OCI-LY7 (cell line): Measurements from ENCODE around the gene PTPRCAP. TPM values are rescaled to one million over a fixed set of nuclear protein-coding genes. Genes with fewer than 3 reads are reported as not detected.

Experiments
- BruUV-seq: library from RNA; stranded (reverse); fragments of 400-500 nt; replicated peaks from 2 replicates; lab custom pipeline; 2021; lab: Mats Ljungman, UMichigan
- CTCF ChIA-PET: fragments of 300-600 bp; sonication (Branson Sonifier 250); formaldehyde crosslinking; loops from one replicate; lab custom pipeline; 2022; ENCODE audit warnings: antibody characterized with exemption; ENCODE audit not compliant: unreplicated experiment; lab: Charles Lee
- POLR2A ChIA-PET: fragments of 300-600 bp; sonication (Branson Sonifier 250); formaldehyde crosslinking; loops from one replicate; lab custom pipeline; 2022; ENCODE audit warnings: antibody characterized with exemption; lab: Charles Lee
- DNase-seq: peaks from one replicate; pipeline ENCODE4 v3.0.0-alpha.2; 2015; ENCODE audit warnings: low spot score
- H2AFZ ChIP-seq: fragments of 200-600 bp; sonication (generic), shearing (Covaris generic); 2 replicates; pipeline ENCODE4 v1.6.1; 2014; ENCODE audit warnings: mild to moderate bottlenecking, antibody characterized with exemption, low read length, moderate library complexity
- H3K27ac ChIP-seq: fragments of 200-600 bp; sonication (generic); 2 replicates; pipeline ENCODE4 v1.5.1; 2014; ENCODE audit warnings: mixed run types, low read depth, mild to moderate bottlenecking, moderate library complexity, low read length, inconsistent platforms; ENCODE audit not compliant: poor library complexity, severe bottlenecking
- H3K36me3 ChIP-seq: fragments of 200-600 bp; sonication (generic); 2 replicates; pipeline ENCODE4 v1.6.1; 2014; ENCODE audit warnings: mild to moderate bottlenecking, antibody characterized with exemption, low read length, moderate library complexity, mixed read lengths; ENCODE audit not compliant: insufficient read depth
- H3K4me1 ChIP-seq: fragments of 200-600 bp; sonication (generic); 2 replicates; pipeline ENCODE4 v1.5.1; 2014; ENCODE audit warnings: mild to moderate bottlenecking, low read length; ENCODE audit not compliant: insufficient read depth, poor library complexity, severe bottlenecking
- H3K4me2 ChIP-seq: fragments of 200-600 bp; sonication (generic); 2 replicates; pipeline ENCODE4 v1.6.1; 2014; ENCODE audit warnings: mild to moderate bottlenecking, low read length
- H3K4me3 ChIP-seq: fragments of 200-600 bp; sonication (generic); 2 replicates; pipeline ENCODE4 v1.5.1; 2014; ENCODE audit warnings: mild to moderate bottlenecking, low read depth, low read length; ENCODE audit not compliant: poor library complexity, severe bottlenecking
- H3K79me2 ChIP-seq: fragments of 200-600 bp; sonication (generic); 2 replicates; pipeline ENCODE4 v1.6.1; 2016; ENCODE audit warnings: low read depth, mild to moderate bottlenecking, low read length, moderate library complexity, mixed read lengths; ENCODE audit not compliant: insufficient read depth
- H3K9me2 ChIP-seq: fragments of 200-600 bp; sonication (generic); 2 replicates; pipeline ENCODE4 v1.6.1; 2016; ENCODE audit warnings: mild to moderate bottlenecking, low read length, mixed read lengths; ENCODE audit not compliant: insufficient read depth
- H3K9me3 ChIP-seq: fragments of 200-600 bp; sonication (generic); 2 replicates; pipeline ENCODE4 v1.6.1; 2014; ENCODE audit warnings: mild to moderate bottlenecking, mixed run types, low read length, mixed read lengths
- H4K20me1 ChIP-seq: fragments of 200-600 bp; sonication (generic); 2 replicates; pipeline ENCODE4 v1.6.1; 2014; ENCODE audit warnings: mild to moderate bottlenecking, antibody characterized with exemption, low read length, moderate library complexity, mixed read lengths; ENCODE audit not compliant: insufficient read depth
- CTCF ChIP-seq: fragments of 200-600 bp; sonication (generic); conservative IDR thresholded peaks from 2 replicates; pipeline ENCODE4 v1.5.1; 2014; ENCODE audit warnings: mild to moderate bottlenecking, antibody characterized with exemption, low read length, moderate library complexity, mixed read lengths
- EZH2phosphoT487 ChIP-seq: fragments of 200-600 bp; sonication (generic); IDR thresholded peaks from 2 replicates; pipeline ENCODE4 v1.6.1; 2018; ENCODE audit warnings: low read depth, borderline replicate concordance, mild to moderate bottlenecking, mixed run types, antibody characterized with exemption, low read length, moderate library complexity, mixed read lengths
- intact Hi-C: fragments of 100-400 bp; cut with micrococcal nuclease; formaldehyde crosslinking; loops from one replicate; pipeline ENCODE4 v1.10.0; 2022; ENCODE audit not compliant: unreplicated experiment
- total RNA-seq, 2 experiments: library from RNA; depleted of rRNA in 1 of 2; stranded (reverse); fragments of >200 nt in 1 of 2; shearing (Covaris generic) in 1 of 2; gene quantifications; 2 replicates each; pipeline ENCODE4 v1.2.3, GENCODE V29; 2014 to 2022

Gene PTPRCAP
- total RNA-seq, 2 experiments from 2014 or later: 129 to 212 TPM

GRCh38 chr11:67410984-67411784 is 26.3 kb downstream of the PTPRCAP start:
- Histone ChIP-seq H3K9me2 (no peaks in the 10 kb centered on the region), H3K4me2 (peak overlapping the region; percentile 73), H3K36me3 (peaks cover 38% of the 10 kb centered on the region), H4K20me1 (no peaks in the 10 kb centered on the region), H3K4me3 (no peak overlapping the region), H3K79me2 (peaks cover 11% of the 10 kb centered on the region; the same call in 1 of the 2 replicates), H3K4me1 (peaks cover 76% of the 10 kb centered on the region), H2AFZ (no peak overlapping the region), H3K27ac (peak overlapping the region; percentile 12), H3K9me3 (no peaks in the 10 kb centered on the region)
- no peak for DNase-seq
- POLR2A ChIA-PET: interaction anchor here (0.8 kb wide), 1 partner anchor 9 kb away, joined by 3 read pairs; no protein-coding TSS in a partner anchor
- TF ChIP-seq EZH2phosphoT487 (no peak), CTCF (no peak)
- no TSS peak for BruUV-seq
- intact Hi-C loops: no loop called here
- CTCF ChIA-PET: interaction anchor here (1.6 kb wide), 1 partner anchor 10 kb away, joined by 4 read pairs; no protein-coding TSS in a partner anchor

DNA sequence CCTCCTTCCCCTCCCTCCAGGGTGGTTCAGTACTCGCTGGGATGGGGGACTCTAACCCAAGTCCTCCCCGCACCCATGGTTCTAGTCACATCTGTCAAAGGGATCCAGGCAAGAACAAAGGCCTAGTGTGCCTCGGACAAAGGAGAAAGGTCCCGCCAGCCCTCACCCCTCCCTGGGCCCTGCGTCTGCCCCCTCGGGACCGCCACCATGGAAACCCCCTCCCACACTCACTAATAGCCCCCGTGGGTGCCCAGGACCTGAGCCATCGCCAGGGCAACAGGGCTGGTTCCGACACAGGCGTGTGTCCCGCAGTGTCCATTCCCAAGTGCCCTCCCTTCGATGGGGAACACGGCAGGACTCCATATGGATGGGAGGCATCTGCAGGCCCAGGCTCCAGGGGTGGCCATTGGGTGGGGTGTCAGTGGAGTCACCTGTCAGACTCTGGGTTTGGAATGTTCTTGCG is 27.1 kb downstream of the PTPRCAP start:
- H3K36me3 ChIP-seq: peaks cover 46% of the 10 kb centered on the region
- BruUV-seq: no TSS peak
- no peak for DNase-seq
- no peaks in the 10 kb centered on the region for H3K9me2 ChIP-seq
- intact Hi-C loops: no loop called here
- CTCF ChIA-PET: no interaction called here
- peak overlapping the region; percentile 73 for H3K4me2 ChIP-seq
- H3K27ac ChIP-seq: peak overlapping the region; percentile 97
- no peaks in the 10 kb centered on the region for H3K9me3 ChIP-seq
- H4K20me1 ChIP-seq: no peaks in the 10 kb centered on the region
- peak overlapping the region; percentile 79 for H3K4me3 ChIP-seq
- H3K4me1 ChIP-seq: peaks cover 81% of the 10 kb centered on the region
- H3K79me2 ChIP-seq: peaks cover 19% of the 10 kb centered on the region; the same call in 1 of the 2 replicates
- POLR2A ChIA-PET: no interaction called here
- H2AFZ ChIP-seq: no peak overlapping the region
- no peak for TF ChIP-seq EZH2phosphoT487
- no peak for TF ChIP-seq CTCF
